Natural killer cell (primary cell): ENCODE measurements around the gene ZNF414. TPM values are rescaled to one million over a fixed set of nuclear protein-coding genes. Genes with fewer than 3 reads are reported as not detected.
A peak's percentile ranks its signal among the peaks of the same experiment; 100 is the strongest.
"Not testable (repeated sequence)": the region's sequence is repeated elsewhere in the genome, so short reads cannot be mapped to it uniquely, and the experiment has no call there.

Source experiments
- ATAC-seq, 3 donors: fragments of 150-1000 bp in 2 of 3; fragments of 200-7000 bp in 1 of 3; cut with Tn5 transposase; 1 replicate in 1 of 3; 2 replicates in 2 of 3; pipeline ENCODE4 v1.10.0; 2021; ENCODE audit warnings: mild to moderate bottlenecking in 2 of 3, moderate library complexity in 2 of 3
- DNase-seq, 2 donors: peaks; one replicate each; pipeline versions ENCODE4 v3.0.0 to v3.0.0-alpha.2; 2013 to 2021; ENCODE audit warnings: mixed read lengths in 1 of 2
- H3K27ac ChIP-seq: one replicate; pipeline ENCODE4 v1.5.1; 2013; ENCODE audit warnings: mild to moderate bottlenecking, low read length
- H3K27me3 ChIP-seq: one replicate; pipeline ENCODE4 v1.6.1; 2013; ENCODE audit warnings: low read length; ENCODE audit not compliant: control insufficient read depth, insufficient read depth
- H3K36me3 ChIP-seq: one replicate; pipeline ENCODE4 v1.6.1; 2013; ENCODE audit warnings: low read length; ENCODE audit not compliant: control insufficient read depth, insufficient read depth
- H3K4me1 ChIP-seq: one replicate; pipeline ENCODE4 v1.6.1; 2013; ENCODE audit warnings: low read length; ENCODE audit not compliant: control insufficient read depth, insufficient read depth
- H3K4me3 ChIP-seq: one replicate; pipeline ENCODE4 v1.5.1; 2013; ENCODE audit warnings: low read length
- H3K9me3 ChIP-seq: one replicate; pipeline ENCODE4 v1.6.1; 2013; ENCODE audit warnings: low read length; ENCODE audit not compliant: control insufficient read depth, insufficient read depth
- H3K27ac Mint-ChIP-seq, 2 donors: one replicate each; pipeline ENCODE4 v1.8.0; 2022; ENCODE audit warnings: mild to moderate bottlenecking in 2 of 2, mixed read lengths in 2 of 2, moderate library complexity in 1 of 2
- H3K27me3 Mint-ChIP-seq, 2 donors: one replicate each; pipeline ENCODE4 v1.8.0; 2022; ENCODE audit warnings: low read depth in 2 of 2, mixed read lengths in 2 of 2
- H3K36me3 Mint-ChIP-seq: one replicate; pipeline ENCODE4 v1.8.0; 2022; ENCODE audit warnings: mixed read lengths
- H3K4me1 Mint-ChIP-seq, 2 donors: one replicate each; pipeline ENCODE4 v1.8.0; 2022; ENCODE audit warnings: mixed read lengths in 2 of 2
- H3K4me3 Mint-ChIP-seq: one replicate; pipeline ENCODE4 v1.8.0; 2022; ENCODE audit warnings: mild to moderate bottlenecking, moderate library complexity, mixed read lengths
- H3K9me3 Mint-ChIP-seq, 2 donors: one replicate each; pipeline ENCODE4 v1.8.0; 2022; ENCODE audit warnings: mixed read lengths in 2 of 2
- CTCF ChIP-seq: fragments of 200-600 bp; IDR thresholded peaks from one replicate; pipeline ENCODE4 v1.8.0; 2022; ENCODE audit warnings: antibody characterized with exemption
- WGBS: methylation state at CpG from one replicate; pipeline ENCODE4 v1.1.7; 2013; ENCODE audit warnings: missing lambda C conversion rate; ENCODE audit not compliant: insufficient coverage; 5-methylcytosine and 5-hydroxymethylcytosine counted together
- intact Hi-C: fragments of 100-400 bp; cut with micrococcal nuclease; formaldehyde crosslinking; loops from one replicate; pipeline ENCODE4 v1.14.2; 2022
- total RNA-seq, 4 donors: library from RNA; stranded (reverse); fragments of 120-200 nt in 1 of 4; gene quantifications; one replicate each; pipeline versions ENCODE4 v1.2.3 to v1.2.4, GENCODE V29; 2013 to 2022

ZNF414 gene
- total RNA-seq, 3 donors from 2014 or later (not counting 1 experiment from before 2014, with no cell fraction given): 42.1 to 46.4 (median 42.3) TPM

GRCh38 chr19:8517551-8518442, 3.8 kb upstream of the ZNF414 start:
- H3K4me1 Mint-ChIP-seq: peaks cover 45 to 65% of the 10 kb centered on the region in 2 donors
- 28% methylated on average over 10 of the region's 10 CpGs for WGBS

GRCh38 chr19:8515317-8515716, 1.4 kb upstream of the ZNF414 start:
- Mint-ChIP-seq H3K4me1 (peaks cover 45 to 69% of the 10 kb centered on the region in 2 donors), H3K36me3 (no peaks in the 10 kb centered on the region), H3K4me3 (peak overlapping the region; percentile 97), H3K27me3 (no peaks in the 10 kb centered on the region), H3K27ac (peak overlapping the region; percentile 94 to 100), H3K9me3 (no peaks in the 10 kb centered on the region)
- peaks cover 78% of the 10 kb centered on the region for H3K4me1 ChIP-seq
- 36% methylated on average over 11 of the region's 11 CpGs for WGBS
- H3K4me3 ChIP-seq: no peak overlapping the region
- no peaks in the 10 kb centered on the region for H3K27me3 ChIP-seq
- peak; percentile 51 to 84 for DNase-seq
- intact Hi-C loops: loop anchor here (2.0 to 10.0 kb wide), 2 partner anchors 53 to 101 kb away; partner anchors contain the start of gene MARCHF2
- H3K9me3 ChIP-seq: no peaks in the 10 kb centered on the region
- H3K36me3 ChIP-seq: peaks cover 8% of the 10 kb centered on the region
- peak overlapping the region; percentile 82 for H3K27ac ChIP-seq
- peak; percentile 30 to 52 (median 32) for ATAC-seq
- TF ChIP-seq CTCF: no peak

More at GRCh38 chr19:8517551-8518442, 3.8 kb upstream of the ZNF414 start:
- Histone ChIP-seq H3K9me3 (no peaks in the 10 kb centered on the region), H3K27ac (peak overlapping the region; percentile 74), H3K27me3 (no peaks in the 10 kb centered on the region), H3K4me3 (no peak overlapping the region), H3K4me1 (peaks cover 67% of the 10 kb centered on the region), H3K36me3 (peaks cover 20% of the 10 kb centered on the region)
- intact Hi-C loops: loop anchor here (2.0 to 10.0 kb wide), 2 partner anchors 57 to 103 kb away; partner anchors contain the start of gene MARCHF2
- no peak for TF ChIP-seq CTCF
- no peaks in the 10 kb centered on the region for H3K36me3 Mint-ChIP-seq
- peak overlapping the region; percentile 94 to 100 for H3K27ac Mint-ChIP-seq
- no peaks in the 10 kb centered on the region for H3K9me3 Mint-ChIP-seq
- ATAC-seq (peak; percentile 28 to 63 (median 33)), DNase-seq (peak; percentile 47 to 81)
- H3K4me3 Mint-ChIP-seq: peak overlapping the region; percentile 82
- no peaks in the 10 kb centered on the region for H3K27me3 Mint-ChIP-seq

- Histone ChIP-seq H3K4me3 (peak overlapping the region; percentile 38), H3K27ac (peak overlapping the region; percentile 82), H3K4me1 (peaks cover 74% of the 10 kb centered on the region)
- Mint-ChIP-seq H3K4me1 (peaks cover 45 to 65% of the 10 kb centered on the region in 2 donors), H3K27ac (peak overlapping the region; percentile 94 to 100), H3K4me3 (peak overlapping the region; percentile 97)
- not testable (repeated sequence) for H3K36me3 ChIP-seq, H3K27me3 Mint-ChIP-seq, H3K9me3 Mint-ChIP-seq, H3K27me3 ChIP-seq, ATAC-seq, DNase-seq, H3K36me3 Mint-ChIP-seq, H3K9me3 ChIP-seq
- intact Hi-C loops: loop anchor here (2.0 to 10.0 kb wide), 2 partner anchors 54 to 100 kb away; partner anchors contain the start of gene MARCHF2
- 75% methylated on average over 21 of the region's 21 CpGs for WGBS
These were observed 590 bp upstream of the ZNF414 start for GRCh38 chr19:8514505-8515009.
